B cell (primary cell): Measurements from ENCODE around the gene RAD51B. TPM values are rescaled to one million over a fixed set of nuclear protein-coding genes. Genes with fewer than 3 reads are reported as not detected.

ENCODE experiments used
- ATAC-seq: fragments of 200-7000 bp; cut with Tn5 transposase; one replicate; pipeline ENCODE4 v1.10.0; 2021; ENCODE audit warnings: low read depth, mild to moderate bottlenecking, moderate number of reproducible peaks, moderate library complexity
- CTCF ChIA-PET: fragments of 350-600 bp; sonication (Branson Sonifier 250); formaldehyde crosslinking; loops from one replicate; lab custom pipeline; 2021; ENCODE audit warnings: antibody characterized with exemption, inconsistent platforms; lab: Charles Lee
- POLR2A ChIA-PET: fragments of 350-600 bp; sonication (Branson Sonifier 250); formaldehyde crosslinking; loops from one replicate; lab custom pipeline; 2021; ENCODE audit warnings: antibody characterized with exemption; lab: Charles Lee
- DNase-seq: peaks from one replicate; pipeline ENCODE4 v3.0.0; 2013
- H2AFZ ChIP-seq: 2 replicates; pipeline ENCODE4 v1.6.1; 2012; ENCODE audit warnings: mild to moderate bottlenecking, low read depth, low read length; ENCODE audit not compliant: insufficient read depth, poor library complexity, severe bottlenecking
- H3K27ac ChIP-seq, 2 donors: 1 replicate in 1 of 2; 2 replicates in 1 of 2; pipeline ENCODE4 v1.5.1; 2012 to 2013; ENCODE audit warnings: low read length in 2 of 2, mild to moderate bottlenecking in 2 of 2, moderate library complexity in 1 of 2
- H3K27me3 ChIP-seq, 4 experiments: fragments of 200-600 bp in 1 of 4; sonication (generic) in 1 of 4; replicated peaks in 1 of 4; 1 replicate in 2 of 4; 2 replicates in 2 of 4; pipeline versions ENCODE4 v1.6.1 to v1.7.0; 2013 to 2016; ENCODE audit warnings: low read length in 3 of 4, mild to moderate bottlenecking in 2 of 4, mixed read lengths in 1 of 4, moderate library complexity in 1 of 4; ENCODE audit not compliant: insufficient read depth in 4 of 4, control insufficient read depth in 3 of 4; ENCODE audit errors: control extremely low read depth in 1 of 4
- H3K36me3 ChIP-seq, 2 experiments: replicated peaks in 1 of 2; 1 replicate in 1 of 2; 2 replicates in 1 of 2; pipeline versions ENCODE4 v1.6.1 to v1.7.1; 2013; ENCODE audit warnings: low read length in 1 of 2; ENCODE audit not compliant: insufficient read depth in 2 of 2, control insufficient read depth in 1 of 2; ENCODE audit errors: control extremely low read depth in 1 of 2, extremely low read depth in 1 of 2
- H3K4me1 ChIP-seq, 2 donors: fragments of 200-600 bp in 1 of 2; sonication (generic) in 1 of 2; 1 replicate in 1 of 2; 2 replicates in 1 of 2; pipeline versions ENCODE4 v1.5.1 to v1.6.1; 2013 to 2017; ENCODE audit warnings: low read length in 2 of 2; ENCODE audit not compliant: control insufficient read depth in 2 of 2, insufficient read depth in 2 of 2
- H3K4me2 ChIP-seq: replicated peaks from 2 replicates; pipeline ENCODE3; 2012; ENCODE audit warnings: mild to moderate bottlenecking, low read depth, low read length; ENCODE audit not compliant: poor library complexity, severe bottlenecking
- H3K4me3 ChIP-seq, 5 experiments: fragments of 200-600 bp in 1 of 5; sonication (generic) in 1 of 5; 1 replicate in 3 of 5; 2 replicates in 2 of 5; pipeline versions ENCODE4 v1.5.1 to v1.7.0; 2011 to 2016; ENCODE audit warnings: low read length in 4 of 5, mild to moderate bottlenecking in 4 of 5, low read depth in 2 of 5, control low read depth in 1 of 5, moderate library complexity in 1 of 5; ENCODE audit not compliant: insufficient read depth in 1 of 5; ENCODE audit errors: control extremely low read depth in 1 of 5, extremely low read depth in 1 of 5
- H3K79me2 ChIP-seq: fragments of 200-600 bp; sonication (generic); one replicate; pipeline ENCODE4 v1.6.0; 2016; ENCODE audit warnings: low read length; ENCODE audit not compliant: control insufficient read depth, insufficient read depth
- H3K9ac ChIP-seq: fragments of 200-600 bp; sonication (generic); 2 replicates; pipeline ENCODE4 v1.6.1; 2017; ENCODE audit warnings: mild to moderate bottlenecking, low read length, moderate library complexity
- H3K9me3 ChIP-seq, 3 donors: one replicate each; pipeline versions ENCODE4 v1.6.1 to v1.7.1; 2013; ENCODE audit warnings: low read length in 2 of 3; ENCODE audit not compliant: control insufficient read depth in 2 of 3, insufficient read depth in 1 of 3; ENCODE audit errors: control extremely low read depth in 1 of 3
- H4K20me1 ChIP-seq: 2 replicates; pipeline ENCODE4 v1.6.0; 2012; ENCODE audit warnings: mild to moderate bottlenecking, low read length; ENCODE audit not compliant: insufficient read depth, control insufficient read depth, poor library complexity, severe bottlenecking
- H3K27ac Mint-ChIP-seq: one replicate; pipeline ENCODE4 v1.8.0; 2021; ENCODE audit warnings: mixed read lengths
- H3K27me3 Mint-ChIP-seq: one replicate; pipeline ENCODE4 v1.8.0; 2021; ENCODE audit warnings: mixed read lengths
- H3K4me1 Mint-ChIP-seq: one replicate; pipeline ENCODE4 v1.8.0; 2021; ENCODE audit warnings: mixed read lengths
- H3K4me3 Mint-ChIP-seq: one replicate; pipeline ENCODE4 v1.8.0; 2021; ENCODE audit warnings: mixed read lengths
- H3K9me3 Mint-ChIP-seq: one replicate; pipeline ENCODE4 v1.8.0; 2022; ENCODE audit warnings: mixed read lengths; ENCODE audit not compliant: insufficient read depth
- EZH2 ChIP-seq: IDR thresholded peaks from 2 replicates; pipeline ENCODE4 v1.6.1; 2012; ENCODE audit warnings: borderline replicate concordance, low read depth, mild to moderate bottlenecking, moderate library complexity, low read length; ENCODE audit not compliant: insufficient read depth, poor library complexity, severe bottlenecking
- WGBS: methylation state at CpG from one replicate; pipeline ENCODE4 v1.1.5; 2013; ENCODE audit warnings: missing lambda C conversion rate; ENCODE audit not compliant: insufficient coverage; 5-methylcytosine and 5-hydroxymethylcytosine counted together
- intact Hi-C: fragments of 100-400 bp; cut with micrococcal nuclease; formaldehyde crosslinking; loops from one replicate; pipeline ENCODE4 v1.10.0; 2022
- polyA plus RNA-seq: library from polyadenylated mRNA; depleted of rRNA; stranded (reverse); fragments of >200 nt; gene quantifications from 2 replicates; pipeline ENCODE4 v1.2.3, GENCODE V29; 2012
- total RNA-seq, 2 donors: library from RNA; stranded (reverse); fragments of 120-200 nt in 1 of 2; gene quantifications; 1 replicate in 1 of 2; 2 replicates in 1 of 2; pipeline versions ENCODE4 v1.2.3 to v1.2.4, GENCODE V29; 2013 to 2022
- TF ChIP-seq, protein P1 (sequence below): fragments of 200-600 bp; IDR thresholded peaks from one replicate; pipeline ENCODE4 v1.8.0; 2022; ENCODE audit warnings: antibody characterized with exemption, mild to moderate bottlenecking

RAD51B gene
- total and polyA plus RNA-seq, 2 donors (not counting 1 experiment from before 2014, with no cell fraction given): 6.5 to 60.6 TPM

DNA sequence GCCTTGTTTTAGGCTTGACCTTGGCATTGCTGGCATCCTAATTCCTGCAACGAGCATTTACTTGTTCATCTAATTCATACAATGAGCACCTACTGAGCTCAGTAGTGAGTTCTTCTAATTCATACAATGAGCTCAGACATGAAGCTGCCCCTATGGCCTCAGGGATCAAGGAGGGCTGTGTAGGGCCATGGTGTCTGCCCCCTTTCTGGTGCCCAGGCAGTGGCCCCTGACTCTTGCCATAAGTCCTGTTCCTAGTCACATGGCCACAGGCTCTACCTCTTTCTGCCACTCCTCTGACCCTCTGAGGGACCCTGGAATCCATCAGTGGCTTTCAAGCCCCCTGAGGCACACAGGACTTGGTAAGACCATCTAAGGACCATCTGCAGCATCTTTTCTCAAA is 824.5 kb downstream of the RAD51B start:
- ATAC-seq: no peak
- no peak overlapping the region for H3K9ac ChIP-seq
- Mint-ChIP-seq H3K9me3 (peaks cover 3% of the 10 kb centered on the region), H3K4me3 (no peak overlapping the region), H3K27ac (no peak overlapping the region), H3K4me1 (no peaks in the 10 kb centered on the region), H3K27me3 (no peaks in the 10 kb centered on the region)
- no peaks in the 10 kb centered on the region for H3K4me1 ChIP-seq
- CTCF ChIA-PET: interaction anchor here (1.1 kb wide), 1 partner anchor 13 kb away, joined by 3 read pairs; no protein-coding TSS in a partner anchor
- TF ChIP-seq, protein P1, sequence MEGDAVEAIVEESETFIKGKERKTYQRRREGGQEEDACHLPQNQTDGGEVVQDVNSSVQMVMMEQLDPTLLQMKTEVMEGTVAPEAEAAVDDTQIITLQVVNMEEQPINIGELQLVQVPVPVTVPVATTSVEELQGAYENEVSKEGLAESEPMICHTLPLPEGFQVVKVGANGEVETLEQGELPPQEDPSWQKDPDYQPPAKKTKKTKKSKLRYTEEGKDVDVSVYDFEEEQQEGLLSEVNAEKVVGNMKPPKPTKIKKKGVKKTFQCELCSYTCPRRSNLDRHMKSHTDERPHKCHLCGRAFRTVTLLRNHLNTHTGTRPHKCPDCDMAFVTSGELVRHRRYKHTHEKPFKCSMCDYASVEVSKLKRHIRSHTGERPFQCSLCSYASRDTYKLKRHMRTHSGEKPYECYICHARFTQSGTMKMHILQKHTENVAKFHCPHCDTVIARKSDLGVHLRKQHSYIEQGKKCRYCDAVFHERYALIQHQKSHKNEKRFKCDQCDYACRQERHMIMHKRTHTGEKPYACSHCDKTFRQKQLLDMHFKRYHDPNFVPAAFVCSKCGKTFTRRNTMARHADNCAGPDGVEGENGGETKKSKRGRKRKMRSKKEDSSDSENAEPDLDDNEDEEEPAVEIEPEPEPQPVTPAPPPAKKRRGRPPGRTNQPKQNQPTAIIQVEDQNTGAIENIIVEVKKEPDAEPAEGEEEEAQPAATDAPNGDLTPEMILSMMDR: no peak
- TF ChIP-seq EZH2: no peak
- H3K27ac ChIP-seq: no peak overlapping the region
- H3K79me2 ChIP-seq: no peaks in the 10 kb centered on the region
- H3K4me2 ChIP-seq: no peak overlapping the region
- H3K4me3 ChIP-seq: no peak overlapping the region
- H2AFZ ChIP-seq: no peak overlapping the region
- no peaks in the 10 kb centered on the region for H4K20me1 ChIP-seq
- H3K36me3 ChIP-seq: no peaks in the 10 kb centered on the region
- no peak for DNase-seq
- H3K9me3 ChIP-seq: peaks cover 0 to 10% (median 7%) of the 10 kb centered on the region in 3 donors
- 80% methylated on average over 1 of the region's 1 CpG for WGBS
- intact Hi-C loops: no loop called here
- no peaks in the 10 kb centered on the region for H3K27me3 ChIP-seq
- POLR2A ChIA-PET: no interaction called here

GRCh38 chr14:68645371-68645770 is 825.8 kb downstream of the RAD51B start:
- peaks cover 0 to 10% (median 7%) of the 10 kb centered on the region in 3 donors for H3K9me3 ChIP-seq
- POLR2A ChIA-PET: no interaction called here
- no peaks in the 10 kb centered on the region for H3K4me1 Mint-ChIP-seq

More at GRCh38 chr14:68645371-68645770, 825.8 kb downstream of the RAD51B start:
- Mint-ChIP-seq H3K27me3 (no peaks in the 10 kb centered on the region), H3K9me3 (peaks cover 3% of the 10 kb centered on the region), H3K27ac (no peak overlapping the region), H3K4me3 (no peak overlapping the region)
- WGBS: no CpG with 5 or more reads among the region's 2 CpGs
- H4K20me1 ChIP-seq: no peaks in the 10 kb centered on the region
- no peaks in the 10 kb centered on the region for H3K4me1 ChIP-seq
- CTCF ChIA-PET: no interaction called here
- H3K4me2 ChIP-seq: no peak overlapping the region
- no peak overlapping the region for H3K27ac ChIP-seq
- ATAC-seq (no peak), DNase-seq (no peak)
- no peaks in the 10 kb centered on the region for H3K27me3 ChIP-seq
- intact Hi-C loops: no loop called here
- H3K79me2 ChIP-seq: no peaks in the 10 kb centered on the region
- H3K4me3 ChIP-seq: no peak overlapping the region
- no peak overlapping the region for H2AFZ ChIP-seq
- no peaks in the 10 kb centered on the region for H3K36me3 ChIP-seq
- H3K9ac ChIP-seq: no peak overlapping the region
- TF ChIP-seq, protein P1: no peak
- no peak for TF ChIP-seq EZH2
